T follicular helper cell (primary cell): ENCODE data around the gene KIF1C.

ENCODE experiments used
- DNase-seq: peaks from one replicate; pipeline ENCODE4 v3.0.0-alpha.2; 2020; ENCODE audit warnings: low read depth

Gene KIF1C

DNA sequence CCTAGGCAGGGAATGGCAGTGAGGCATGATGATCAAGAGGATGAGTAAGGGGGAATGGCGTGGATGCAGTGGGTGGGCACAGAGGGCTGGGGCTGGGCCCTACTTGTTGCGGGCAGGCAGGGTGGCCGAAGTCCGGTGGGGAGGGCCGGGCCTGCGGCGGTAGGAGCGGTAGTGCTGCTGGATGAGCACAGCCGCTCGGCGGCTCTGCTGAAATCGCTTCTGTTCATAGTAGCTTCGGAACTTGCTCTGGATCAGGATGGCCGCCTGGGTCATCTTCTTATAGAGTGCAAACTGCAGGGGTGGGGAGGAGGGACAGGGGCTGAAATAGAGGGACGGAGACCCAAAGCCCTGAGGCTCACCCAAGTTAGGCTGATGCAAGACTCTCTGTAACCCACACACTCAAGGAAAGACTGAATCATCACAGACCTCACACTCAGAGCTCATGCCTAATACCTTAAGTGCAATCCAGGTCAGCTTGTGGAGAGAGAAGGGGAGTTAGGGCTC is 28.7 kb upstream of the KIF1C start:
- no peak for DNase-seq

DNA sequence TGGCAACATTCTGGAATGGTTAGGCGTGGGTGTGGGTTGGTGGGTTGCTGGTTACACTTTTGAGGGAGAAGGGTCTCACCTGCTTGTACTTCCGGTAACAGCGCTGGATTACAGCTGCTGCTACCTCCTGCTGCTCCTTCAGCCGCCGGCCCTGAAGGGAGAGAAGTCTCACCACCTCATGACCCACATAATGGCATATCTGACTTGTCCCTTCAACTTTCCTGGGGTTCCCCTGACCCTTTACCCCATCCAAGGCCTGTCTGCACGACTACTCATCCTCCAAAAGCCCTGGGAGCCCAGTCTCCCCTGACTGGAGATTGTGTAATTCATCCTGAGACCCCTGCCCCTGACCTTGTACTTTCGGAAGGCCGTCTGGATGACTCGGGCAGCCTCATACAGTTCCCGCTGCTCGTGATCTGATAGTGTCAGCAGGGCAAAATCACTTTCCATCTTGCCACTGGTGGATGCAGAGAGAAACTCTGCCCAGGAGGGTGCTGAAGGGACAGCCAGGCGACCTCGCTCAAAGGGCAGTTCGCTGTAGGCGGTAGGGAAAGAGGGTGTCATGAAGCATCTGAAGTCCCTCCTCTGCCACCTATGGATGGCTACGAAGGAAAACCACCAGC is 28.1 kb upstream of the KIF1C start:
- no peak for DNase-seq

DNA sequence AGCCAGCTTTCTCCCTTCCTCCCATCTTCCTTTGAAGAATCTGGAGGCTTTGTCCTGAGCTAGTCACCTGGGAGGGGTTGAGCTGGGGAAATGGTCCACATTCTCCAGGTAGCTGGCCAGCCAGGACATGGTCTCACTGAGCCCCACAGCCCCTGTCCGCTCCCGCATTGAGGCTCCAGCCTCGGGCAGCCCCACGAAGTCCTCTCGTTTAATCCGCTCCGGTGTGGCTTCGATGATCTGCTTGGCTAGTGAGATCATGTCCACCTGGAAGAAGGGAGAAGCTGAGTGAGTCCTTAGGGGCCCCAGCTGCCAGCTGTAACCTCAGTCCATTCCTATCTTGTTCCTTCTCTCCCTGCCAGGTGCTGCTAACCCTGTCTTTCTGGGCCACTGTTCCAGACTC is 27.5 kb upstream of the KIF1C start:
- no peak for DNase-seq

DNA sequence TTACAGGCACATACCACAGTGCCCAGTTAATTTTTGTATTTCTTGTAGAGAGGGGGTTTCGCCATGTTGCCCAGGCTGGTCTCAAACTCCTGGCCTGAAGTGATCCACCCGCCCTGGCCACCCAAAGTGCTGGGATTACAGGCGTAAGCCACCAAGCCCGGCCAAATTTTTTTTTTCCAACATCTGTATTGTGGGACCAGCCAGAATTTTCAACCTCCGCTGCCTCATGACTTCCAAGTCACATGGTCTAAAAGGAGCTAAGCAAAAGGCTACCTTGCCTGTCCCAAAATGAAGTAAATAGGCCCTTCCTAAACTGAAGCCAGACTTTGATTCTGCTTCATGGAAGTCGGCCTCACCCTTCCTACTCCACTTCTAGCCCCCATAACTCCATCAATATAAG is 25.9 kb upstream of the KIF1C start:
- no peak for DNase-seq

DNA sequence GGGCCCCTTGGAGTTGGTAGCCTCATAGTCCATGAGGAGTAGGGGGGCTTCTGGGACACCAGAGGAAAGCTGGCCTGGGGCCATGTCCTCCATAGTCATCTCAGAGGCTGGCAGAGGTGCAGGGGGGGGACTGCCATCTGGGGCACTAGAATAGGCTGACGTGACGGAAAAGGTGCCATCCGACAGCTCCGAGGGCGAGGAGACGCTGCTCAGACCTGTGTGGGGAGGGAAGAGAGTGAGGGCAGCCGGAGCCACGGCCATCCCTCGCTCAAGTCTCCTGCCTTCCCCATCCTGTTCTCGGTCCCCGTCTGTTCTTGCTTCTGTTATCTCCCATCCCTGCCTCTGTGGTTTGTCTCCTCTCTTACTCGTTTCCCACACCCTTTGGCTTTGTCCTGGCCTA is 25.4 kb upstream of the KIF1C start:
- DNase-seq, result no peak

DNA sequence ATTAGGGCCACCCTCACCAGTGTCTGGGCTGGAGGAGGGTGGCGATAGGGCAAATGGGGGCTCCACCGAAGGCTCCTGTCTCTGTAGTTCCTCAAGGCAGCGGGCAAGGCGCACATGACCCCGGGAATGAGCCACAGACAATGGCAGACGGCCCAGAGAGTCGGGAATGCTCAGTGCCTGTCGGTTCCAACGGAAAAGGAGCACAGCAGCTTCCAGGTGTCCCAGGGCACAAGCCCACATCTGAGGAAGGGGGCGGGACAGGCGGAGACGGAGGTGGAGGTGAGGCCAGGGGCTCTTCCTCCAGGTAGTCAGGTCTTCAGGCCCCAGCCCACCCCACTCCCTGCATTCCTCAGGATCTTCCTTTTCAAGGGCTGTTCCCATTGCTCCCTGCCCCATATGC is 25.0 kb upstream of the KIF1C start:
- DNase-seq, result no peak

DNA sequence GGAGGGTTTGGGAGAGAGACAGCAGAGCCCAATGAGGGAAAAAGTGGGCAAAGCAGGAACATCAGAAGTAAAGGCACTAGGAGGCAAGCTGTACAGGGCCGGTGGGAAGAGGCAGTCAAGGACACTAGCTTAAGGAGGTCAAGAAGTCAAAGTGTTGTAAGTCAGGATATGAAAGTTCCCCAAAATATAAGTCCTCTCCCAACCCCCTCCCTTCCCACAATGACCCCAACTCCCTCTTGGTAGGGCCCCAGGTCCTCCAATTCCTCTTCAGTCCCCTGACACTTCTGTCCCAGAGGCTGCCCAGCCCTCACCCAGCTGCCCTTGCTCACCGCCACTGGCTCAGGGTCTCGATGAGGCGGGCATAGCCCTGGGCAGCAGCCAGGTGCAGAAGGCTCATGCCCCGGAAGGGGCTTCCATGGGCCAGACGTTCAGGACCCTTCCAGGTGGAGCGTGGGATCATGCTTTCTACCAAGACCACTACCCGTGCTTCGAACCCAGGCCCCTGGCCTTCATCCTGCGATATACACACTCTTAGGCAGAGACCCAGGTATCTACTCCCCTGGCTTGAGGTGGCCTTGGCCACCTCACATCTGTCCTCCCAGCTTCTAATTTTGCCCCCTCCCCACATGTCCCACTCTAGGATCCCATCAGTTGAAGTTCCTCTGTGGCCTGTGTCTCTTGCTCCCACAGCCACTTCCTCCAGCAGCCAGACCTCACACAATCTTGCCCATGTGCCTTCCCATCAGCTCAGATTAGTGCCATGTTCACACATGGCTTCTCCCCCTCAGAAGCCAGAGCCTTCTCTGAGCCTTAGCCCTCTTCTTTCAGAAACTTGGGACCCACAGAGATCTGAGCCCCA is 24.3 kb upstream of the KIF1C start:
- DNase-seq, result no peak

DNA sequence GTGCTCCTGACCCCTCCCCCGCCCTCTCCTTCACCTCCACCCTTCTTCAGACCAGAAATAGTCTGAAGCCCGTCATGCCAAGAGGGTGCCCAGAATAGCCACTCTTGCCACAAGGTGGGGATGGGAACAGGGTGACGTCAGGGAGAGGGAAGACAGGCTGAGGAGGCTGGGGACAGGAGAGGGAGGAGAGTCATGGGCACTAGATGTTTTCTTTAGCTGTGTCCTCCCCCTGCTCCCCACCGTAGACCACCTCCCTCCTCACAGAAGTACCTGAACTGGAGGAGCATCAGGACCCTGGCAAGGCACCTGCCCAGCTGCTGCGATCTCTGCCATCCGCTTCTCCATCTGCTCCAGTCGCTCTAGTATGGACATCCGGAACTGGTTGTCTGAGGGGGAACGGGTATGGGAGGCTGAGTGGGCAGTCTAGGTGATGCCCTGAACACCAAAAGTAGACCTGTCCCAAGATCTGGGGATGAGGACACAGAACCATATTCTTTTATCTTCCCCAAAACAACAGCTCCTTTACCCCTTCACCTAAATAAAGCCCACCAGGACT is 23.6 kb upstream of the KIF1C start:
- no peak for DNase-seq

DNA sequence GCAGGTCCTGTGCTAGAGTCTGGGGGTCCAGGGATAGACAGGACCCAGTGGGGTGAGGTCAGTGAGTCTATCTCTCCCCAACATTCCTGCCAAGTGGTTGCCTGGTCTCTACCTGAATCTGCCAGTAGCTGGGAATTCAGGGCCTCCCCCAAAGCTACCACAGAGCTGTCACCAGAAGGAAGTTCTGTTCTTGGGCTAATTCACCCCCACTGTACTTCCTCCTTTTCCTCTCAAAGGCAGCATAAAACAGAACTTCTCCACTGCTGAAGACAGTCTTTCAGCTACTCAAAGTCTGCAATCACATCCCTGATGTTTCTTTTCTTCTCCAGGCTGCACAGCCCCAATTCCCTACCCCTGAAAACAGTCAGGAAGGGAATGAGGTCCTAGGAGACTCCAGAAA is 19.0 kb upstream of the KIF1C start:
- no peak for DNase-seq

DNA sequence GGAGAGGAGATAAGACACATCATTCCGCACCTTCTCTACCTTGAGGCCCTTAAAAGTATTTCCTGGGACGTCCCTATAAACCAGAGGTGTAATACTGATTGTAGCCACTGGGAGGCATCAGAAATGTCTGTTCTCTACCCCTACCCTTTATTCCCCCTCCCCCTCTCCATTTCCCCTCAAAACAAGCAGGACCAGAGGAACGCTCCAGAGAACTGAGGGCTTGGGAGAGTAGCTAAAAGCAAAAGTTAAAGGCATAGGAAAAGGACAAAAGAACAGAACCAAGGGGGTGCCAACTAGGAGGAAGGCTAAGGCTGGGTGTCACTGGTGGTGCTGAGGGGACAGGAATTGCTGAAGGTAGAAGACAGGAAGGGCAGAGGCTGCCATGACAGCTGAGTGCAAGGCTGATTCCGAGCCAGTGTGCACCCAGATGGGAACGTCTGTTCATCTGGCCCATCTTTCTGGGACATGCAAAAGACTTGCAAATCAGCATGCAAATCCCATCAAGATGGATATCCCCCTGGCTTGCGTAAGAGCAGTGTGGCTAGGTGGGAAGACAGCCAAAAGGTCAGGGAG is 17.0 kb upstream of the KIF1C start:
- no peak for DNase-seq

DNA sequence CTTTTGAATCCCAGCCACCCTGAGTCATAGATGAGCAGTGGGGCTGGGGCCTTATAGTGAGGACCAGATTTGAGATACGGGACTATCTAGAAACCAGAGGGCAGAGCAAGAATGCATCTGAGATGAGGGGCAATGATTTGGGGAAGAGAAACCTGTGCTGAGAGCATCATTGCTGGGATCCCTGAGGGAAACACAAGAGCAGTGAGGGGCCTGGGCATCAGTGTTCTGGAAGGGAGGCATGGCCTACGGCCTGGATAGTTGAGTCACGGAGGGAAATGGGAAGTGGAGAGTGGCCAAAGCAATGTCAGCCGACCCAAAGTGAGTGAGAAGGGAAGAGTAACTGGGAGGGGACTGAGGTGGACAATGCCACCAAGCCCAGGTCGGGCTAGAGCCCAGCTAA is 15.4 kb upstream of the KIF1C start:
- DNase-seq, result no peak

DNA sequence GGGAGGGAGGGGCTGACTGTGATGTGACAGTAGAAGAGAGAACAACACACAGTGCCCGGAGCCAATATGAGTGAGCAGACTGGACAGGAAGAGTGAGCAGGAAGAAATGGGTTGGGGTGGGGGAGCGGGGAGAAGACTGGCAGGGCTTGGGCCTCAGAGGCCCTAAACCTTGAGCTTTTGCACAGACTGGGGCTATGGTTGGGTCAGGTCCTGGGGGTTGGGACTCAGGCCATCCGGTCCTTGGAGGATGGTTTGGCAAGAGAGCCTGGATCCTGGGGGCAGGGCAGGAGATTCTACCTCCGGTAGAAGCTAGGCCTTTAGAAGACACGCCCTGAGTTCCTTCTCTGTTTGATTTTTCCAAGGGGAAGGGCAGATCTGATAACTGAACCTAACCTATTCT is 11.3 kb upstream of the KIF1C start:
- DNase-seq, result no peak

DNA sequence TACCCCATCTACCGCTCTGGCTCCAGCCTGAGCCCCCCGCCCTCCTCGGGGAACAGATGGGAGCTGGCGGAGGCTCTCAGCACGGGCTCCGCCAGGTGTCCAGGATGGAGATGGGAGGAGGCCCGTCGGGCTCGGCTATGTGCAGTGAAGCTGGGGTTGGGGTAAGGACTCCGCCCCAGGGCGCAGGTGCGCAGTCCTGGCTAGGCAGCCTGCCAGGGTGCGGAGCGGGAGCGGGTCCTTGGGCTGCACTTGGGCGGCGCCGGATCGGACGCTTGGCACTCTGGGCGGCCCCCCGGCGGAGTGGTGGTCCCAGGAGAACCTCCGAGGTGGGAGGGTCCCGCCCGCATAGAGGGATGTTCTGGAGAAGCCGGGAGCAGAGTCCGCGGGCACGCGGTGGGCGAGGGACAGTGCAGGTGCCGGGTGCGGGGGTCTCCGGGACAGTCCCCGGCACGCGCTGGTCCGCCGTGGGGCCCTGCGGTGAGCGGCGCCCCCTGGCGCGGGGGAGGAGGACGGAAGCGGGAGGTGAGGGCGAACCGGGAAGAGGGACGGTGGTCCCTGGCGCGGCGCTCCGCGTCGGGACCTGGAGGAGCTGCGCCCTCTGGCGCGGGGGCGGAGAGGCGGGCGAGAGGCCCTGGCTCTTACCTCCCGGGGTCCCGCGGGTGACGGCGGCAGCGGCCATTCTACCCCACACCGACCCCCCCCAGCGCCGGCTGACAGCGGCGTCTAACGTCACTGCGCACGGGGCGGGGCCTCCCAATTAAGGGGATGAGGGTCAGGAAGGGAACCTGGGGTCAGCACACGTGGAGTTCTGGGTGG is 10.6 kb upstream of the KIF1C start, which contains the start of gene CAMTA2:
TSS of gene CAMTA2 (minus strand) at position 725 of the 816 bp plus-strand sequence. CDS start 1,453 bp downstream, outside the sequence.
- peak; percentile 84 for DNase-seq

DNA sequence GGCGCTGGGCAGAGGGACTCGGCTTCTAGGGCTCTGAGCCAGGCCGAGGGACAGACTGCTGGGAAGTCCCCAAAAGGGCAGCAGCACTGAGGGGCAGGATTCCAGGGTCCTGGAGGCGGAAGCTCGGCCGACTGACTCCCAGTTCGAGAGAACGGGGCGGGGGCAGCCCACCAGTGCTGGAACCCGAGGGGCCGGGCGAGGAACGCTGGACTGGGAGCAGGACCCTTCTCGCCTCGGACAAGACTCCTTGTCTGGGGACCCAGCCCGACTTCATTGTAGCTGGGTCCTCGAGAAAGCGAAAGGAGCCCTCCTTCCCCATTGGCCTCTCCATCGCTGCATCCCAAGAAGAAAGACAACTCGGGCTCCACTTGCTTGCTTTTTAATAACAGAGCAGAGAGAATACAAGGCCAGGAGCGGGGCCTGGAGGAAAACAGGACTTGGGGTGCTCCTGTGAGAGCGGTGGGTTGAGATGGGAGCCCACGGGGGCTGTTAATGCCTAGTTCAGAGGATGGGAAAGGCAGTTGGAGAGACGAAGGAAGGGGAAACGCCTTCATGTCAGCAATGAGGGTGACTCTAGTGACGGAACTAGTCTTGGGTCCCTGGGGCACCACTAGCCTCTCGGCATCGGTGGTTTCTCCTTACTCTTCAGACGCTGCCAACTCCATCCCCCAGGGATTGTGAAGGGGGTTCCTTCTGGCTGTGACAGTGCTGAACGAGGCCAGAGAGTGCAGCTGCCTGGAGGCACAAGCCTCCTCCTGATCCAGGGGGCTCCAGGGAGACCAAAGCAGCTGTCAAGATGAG is 9.8 kb upstream of the KIF1C start:
- DNase-seq, result no peak

DNA sequence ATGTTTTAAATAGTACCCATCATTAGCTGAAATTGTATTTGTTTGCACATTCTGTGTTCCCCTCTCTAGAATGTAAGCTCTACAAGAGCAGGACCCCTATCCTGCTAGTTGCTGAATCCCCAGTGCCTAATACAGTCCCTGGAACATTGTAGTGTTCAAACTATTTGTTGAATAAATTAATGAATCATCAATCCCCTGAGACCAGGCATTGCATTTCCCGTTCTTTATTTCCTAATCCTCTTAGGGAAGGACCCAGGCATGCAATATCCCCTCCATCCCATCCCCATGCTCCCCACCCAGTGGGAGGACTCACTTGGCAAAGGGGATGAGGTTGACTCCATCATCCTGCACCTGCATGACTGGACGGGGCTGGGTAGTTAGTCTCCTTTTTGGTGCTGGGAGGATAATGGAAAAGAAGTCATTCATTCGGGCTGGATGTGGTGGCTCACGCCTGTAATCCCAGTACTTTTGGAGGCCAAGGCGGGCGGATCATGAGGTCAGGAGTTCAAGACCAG is 3.6 kb upstream of the KIF1C start:
- DNase-seq, result no peak

DNA sequence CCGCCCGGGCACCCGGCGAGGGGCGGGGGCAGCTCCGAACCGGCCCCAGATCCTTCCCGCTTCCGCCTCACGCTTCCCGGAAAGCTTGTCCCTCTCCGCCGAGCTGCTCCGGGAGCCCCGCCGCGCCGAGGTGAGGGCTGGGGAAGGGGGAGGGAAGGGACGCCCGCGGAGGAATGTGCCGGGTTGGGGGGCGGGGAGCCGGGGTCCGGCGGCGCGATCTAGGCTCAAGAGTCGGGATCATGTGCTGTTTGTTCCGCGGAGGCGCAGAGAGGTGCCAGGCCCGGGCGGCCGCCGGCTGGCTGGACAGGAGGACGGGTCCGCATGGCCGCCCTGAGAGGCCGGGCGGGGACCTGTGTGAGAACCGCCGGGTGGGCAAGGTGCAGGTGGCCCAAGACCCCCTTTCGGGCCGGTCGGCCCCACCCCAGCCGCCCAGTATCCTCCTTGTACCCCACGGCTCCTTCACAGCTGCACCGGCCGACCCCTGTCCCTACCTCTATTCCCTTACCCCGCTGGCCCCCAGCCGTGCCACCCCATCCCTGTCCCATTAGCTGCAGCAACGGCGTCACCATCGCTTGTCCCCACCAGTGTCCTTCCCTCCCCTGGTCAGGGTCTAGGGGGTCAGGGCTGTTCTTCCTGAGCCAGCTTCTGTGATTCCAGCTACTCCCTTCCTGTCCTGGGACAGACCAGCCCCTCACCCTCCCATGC is 429 bp downstream of the KIF1C start:
- no peak for DNase-seq

DNA sequence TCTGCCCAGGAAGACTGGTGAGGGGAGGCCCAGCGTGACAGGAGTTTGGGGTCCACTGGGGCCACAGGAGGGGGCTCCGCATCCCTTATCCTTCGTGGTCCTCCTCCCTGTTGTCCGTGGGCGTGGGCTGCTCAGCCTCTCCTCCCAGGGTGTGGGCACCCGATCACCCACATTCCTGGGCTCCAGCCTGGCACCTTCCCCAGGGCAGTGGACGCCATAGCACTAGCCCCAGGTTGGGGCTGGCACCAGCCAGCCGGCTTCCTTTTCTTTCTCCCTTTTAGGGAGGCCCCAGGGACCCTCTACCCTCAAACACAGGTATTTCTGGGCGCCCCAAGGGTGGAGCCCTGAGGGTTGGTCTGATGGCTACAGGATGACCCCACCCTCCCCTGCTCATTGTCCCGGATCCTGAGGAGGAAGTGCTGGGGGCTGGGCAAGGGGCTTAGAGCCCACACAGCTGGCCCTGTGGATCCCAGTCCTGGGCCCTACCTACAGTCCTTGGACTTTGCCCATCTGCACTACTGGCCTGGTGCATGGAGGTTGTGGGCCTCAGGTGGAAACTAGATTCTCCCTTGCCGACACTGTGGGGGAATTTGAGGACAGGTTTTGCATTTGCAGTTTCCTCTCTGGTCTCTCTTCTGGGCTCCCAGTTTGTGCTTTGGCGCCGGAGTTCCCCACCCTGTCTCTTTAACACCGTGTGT is 1.1 kb downstream of the KIF1C start:
- no peak for DNase-seq

DNA sequence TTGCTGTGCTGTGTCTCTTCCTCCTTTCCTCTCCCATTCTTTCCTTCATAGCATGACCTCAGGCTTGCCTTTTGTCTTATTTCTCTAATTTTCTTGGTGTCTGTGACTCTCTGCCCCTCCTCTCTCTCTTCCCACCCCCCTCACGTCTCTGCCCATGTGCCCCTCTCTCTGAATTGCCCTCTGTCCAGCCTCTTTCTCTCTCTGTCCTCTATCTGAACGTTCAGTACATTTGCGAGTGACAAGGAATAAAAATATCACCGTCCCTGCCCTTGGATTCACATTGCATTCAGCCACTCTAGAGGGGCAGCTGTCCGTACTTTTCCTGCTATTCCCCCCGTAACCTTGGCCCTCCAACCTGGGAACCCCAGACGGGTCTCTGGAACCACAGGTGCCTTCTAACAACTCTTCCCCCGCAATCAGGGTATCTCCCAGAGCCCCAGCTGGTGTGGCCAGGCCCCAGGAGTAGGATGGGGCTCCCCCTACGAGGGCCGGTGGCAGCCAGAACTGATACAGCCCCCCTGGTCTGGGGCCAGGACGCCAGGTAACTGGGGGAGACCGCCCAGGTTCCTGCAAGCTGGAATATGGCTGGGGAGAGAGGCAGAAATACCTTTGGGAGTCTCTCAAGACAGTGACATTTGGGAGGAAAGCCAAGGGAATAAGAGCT is 1.8 kb downstream of the KIF1C start:
- no peak for DNase-seq

DNA sequence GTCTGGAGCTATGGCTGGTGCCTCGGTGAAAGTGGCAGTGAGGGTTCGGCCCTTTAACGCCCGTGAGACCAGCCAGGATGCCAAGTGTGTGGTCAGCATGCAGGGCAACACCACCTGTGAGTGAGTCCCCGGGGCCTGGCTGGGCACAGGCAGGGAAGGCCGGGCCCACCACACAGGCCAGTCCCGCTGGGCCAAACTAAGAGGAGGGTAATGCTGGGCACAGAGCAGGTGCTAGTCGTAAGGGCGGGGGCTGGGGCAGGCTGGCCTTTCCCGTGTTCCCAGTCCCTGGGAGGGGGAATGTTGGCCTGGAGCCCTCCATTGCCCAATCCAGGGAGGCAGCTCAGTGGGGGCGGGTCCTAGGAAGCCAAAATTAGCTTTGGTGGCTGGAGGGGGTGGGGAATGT is 2.5 kb downstream of the KIF1C start:
- DNase-seq, result no peak
